PC-9 (cell line): ENCODE results near the gene MAP7D2. TPM values are rescaled to one million over a fixed set of nuclear protein-coding genes. Genes with fewer than 3 reads are reported as not detected.

Source experiments
- BruUV-seq: library from RNA; stranded (reverse); fragments of 400-500 nt; replicated peaks from 2 replicates; lab custom pipeline; 2021; lab: Mats Ljungman, UMichigan
- CTCF ChIA-PET: fragments of 300-600 bp; sonication (Branson Sonifier 250); formaldehyde crosslinking; loops from one replicate; lab custom pipeline; 2022; ENCODE audit warnings: antibody characterized with exemption; lab: Charles Lee
- POLR2A ChIA-PET: fragments of 300-600 bp; sonication (Branson Sonifier 250); formaldehyde crosslinking; loops from one replicate; lab custom pipeline; 2022; ENCODE audit warnings: antibody characterized with exemption; ENCODE audit not compliant: unreplicated experiment; lab: Charles Lee
- DNase-seq, 2 experiments: peaks; one replicate each; pipeline versions ENCODE4 v3.0.0 to v3.0.0-alpha.2; 2015 to 2022; ENCODE audit warnings: mixed read lengths in 1 of 2
- H2AFZ ChIP-seq: fragments of 200-600 bp; sonication (generic); 2 replicates; pipeline ENCODE4 v1.8.1; 2017; ENCODE audit warnings: antibody characterized with exemption
- H3F3A ChIP-seq: fragments of 200-600 bp; sonication (generic); 2 replicates; pipeline ENCODE4 v1.8.1; 2017; ENCODE audit warnings: antibody characterized with exemption, mild to moderate bottlenecking, low read depth; ENCODE audit not compliant: insufficient read depth
- H3K27ac ChIP-seq: fragments of 200-600 bp; sonication (generic); 2 replicates; pipeline ENCODE4 v1.6.1; 2016; ENCODE audit warnings: mixed run types
- H3K27me3 ChIP-seq: fragments of 200-600 bp; sonication (generic); 2 replicates; pipeline ENCODE4 v1.6.1; 2016; ENCODE audit warnings: low read depth, mixed run types; ENCODE audit not compliant: insufficient read depth
- H3K36me3 ChIP-seq: fragments of 200-600 bp; sonication (generic); 2 replicates; pipeline ENCODE4 v1.6.1; 2016; ENCODE audit warnings: low read depth, mixed run types
- H3K4me1 ChIP-seq: fragments of 200-600 bp; sonication (generic); replicated peaks from 2 replicates; pipeline ENCODE4 v1.6.1; 2016; ENCODE audit warnings: mixed run types; ENCODE audit not compliant: insufficient read depth
- H3K4me2 ChIP-seq: fragments of 200-600 bp; sonication (generic); 2 replicates; pipeline ENCODE4 v1.6.1; 2017; ENCODE audit warnings: mixed run types
- H3K4me3 ChIP-seq: fragments of 200-600 bp; sonication (generic); 2 replicates; pipeline ENCODE4 v1.6.1; 2016; ENCODE audit warnings: mixed run types
- H3K79me2 ChIP-seq: fragments of 200-600 bp; sonication (generic); 2 replicates; pipeline ENCODE4 v1.6.1; 2017; ENCODE audit warnings: low read depth, mixed run types
- H3K9me2 ChIP-seq: fragments of 200-600 bp; sonication (generic); 2 replicates; pipeline ENCODE4 v1.8.1; 2017; ENCODE audit warnings: mild to moderate bottlenecking; ENCODE audit not compliant: insufficient read depth
- H3K9me3 ChIP-seq: fragments of 200-600 bp; sonication (generic); 2 replicates; pipeline ENCODE4 v1.8.1; 2016; ENCODE audit warnings: low read depth; ENCODE audit not compliant: insufficient read depth
- H4K20me1 ChIP-seq: fragments of 200-600 bp; sonication (generic); 2 replicates; pipeline ENCODE4 v1.8.1; 2017; ENCODE audit not compliant: insufficient read depth
- EZH2 ChIP-seq: fragments of 200-600 bp; sonication (generic); IDR thresholded peaks from 2 replicates; pipeline ENCODE4 v1.8.0; 2017; ENCODE audit warnings: antibody characterized with exemption, low read depth
- intact Hi-C: fragments of 100-400 bp; cut with micrococcal nuclease; formaldehyde crosslinking; loops from one replicate; pipeline ENCODE4 v1.10.0; 2022; ENCODE audit not compliant: unreplicated experiment
- total RNA-seq: library from RNA; stranded (reverse); gene quantifications from 2 replicates; pipeline ENCODE4 v1.2.3, GENCODE V29; 2021
- TF ChIP-seq, protein P1 (sequence below): fragments of 200-600 bp; sonication (generic); conservative IDR thresholded peaks from 2 replicates; pipeline ENCODE4 v1.6.1; 2017; ENCODE audit warnings: mixed run types, antibody characterized with exemption, mild to moderate bottlenecking, moderate library complexity

Gene MAP7D2
- total RNA-seq, 1 experiment from 2014 or later: not detected

DNA sequence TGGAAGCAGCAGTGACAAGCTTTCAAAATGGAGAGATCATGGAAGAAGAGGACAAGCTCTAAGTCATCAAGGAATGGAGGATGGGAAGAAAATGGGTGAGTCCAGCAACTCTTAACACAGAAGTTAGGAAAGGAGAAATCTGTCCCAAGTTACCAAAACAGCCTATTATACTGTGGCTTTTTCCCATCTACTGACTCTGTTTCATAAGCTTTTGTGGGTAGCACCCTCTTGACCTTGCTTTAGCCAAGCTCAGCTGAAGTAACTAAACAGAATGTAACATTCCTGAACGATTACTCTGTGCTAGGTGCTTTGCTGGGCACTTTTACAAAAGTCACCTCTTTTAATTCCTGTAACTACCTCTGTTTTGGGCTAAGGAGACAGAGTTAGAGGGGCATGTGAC is 54.9 kb downstream of the MAP7D2 start:
- Histone ChIP-seq H2AFZ (no peak overlapping the region), H3K4me3 (no peak overlapping the region), H3K79me2 (no peaks in the 10 kb centered on the region), H3F3A (no peaks in the 10 kb centered on the region; the same call in 1 of the 2 replicates), H3K4me2 (peak overlapping the region; percentile 28; the same call in 1 of the 2 replicates), H3K27me3 (no peaks in the 10 kb centered on the region), H3K4me1 (peaks cover 26% of the 10 kb centered on the region), H3K9me3 (no peaks in the 10 kb centered on the region), H3K27ac (no peak overlapping the region), H3K9me2 (no peaks in the 10 kb centered on the region), H4K20me1 (no peaks in the 10 kb centered on the region), H3K36me3 (no peaks in the 10 kb centered on the region)
- intact Hi-C loops: no loop called here
- peak in 1 of 2 experiments; percentile 39 for DNase-seq
- BruUV-seq: no TSS peak
- TF ChIP-seq, protein P1, sequence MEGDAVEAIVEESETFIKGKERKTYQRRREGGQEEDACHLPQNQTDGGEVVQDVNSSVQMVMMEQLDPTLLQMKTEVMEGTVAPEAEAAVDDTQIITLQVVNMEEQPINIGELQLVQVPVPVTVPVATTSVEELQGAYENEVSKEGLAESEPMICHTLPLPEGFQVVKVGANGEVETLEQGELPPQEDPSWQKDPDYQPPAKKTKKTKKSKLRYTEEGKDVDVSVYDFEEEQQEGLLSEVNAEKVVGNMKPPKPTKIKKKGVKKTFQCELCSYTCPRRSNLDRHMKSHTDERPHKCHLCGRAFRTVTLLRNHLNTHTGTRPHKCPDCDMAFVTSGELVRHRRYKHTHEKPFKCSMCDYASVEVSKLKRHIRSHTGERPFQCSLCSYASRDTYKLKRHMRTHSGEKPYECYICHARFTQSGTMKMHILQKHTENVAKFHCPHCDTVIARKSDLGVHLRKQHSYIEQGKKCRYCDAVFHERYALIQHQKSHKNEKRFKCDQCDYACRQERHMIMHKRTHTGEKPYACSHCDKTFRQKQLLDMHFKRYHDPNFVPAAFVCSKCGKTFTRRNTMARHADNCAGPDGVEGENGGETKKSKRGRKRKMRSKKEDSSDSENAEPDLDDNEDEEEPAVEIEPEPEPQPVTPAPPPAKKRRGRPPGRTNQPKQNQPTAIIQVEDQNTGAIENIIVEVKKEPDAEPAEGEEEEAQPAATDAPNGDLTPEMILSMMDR: no peak
- no peak for TF ChIP-seq EZH2
- ChIA-PET POLR2A (interaction anchor here (0.6 kb wide), 1 partner anchor 152 kb away, joined by 9 read pairs; no protein-coding TSS in a partner anchor), CTCF (interaction anchor here (1.0 kb wide), 1 partner anchor 157 kb away, joined by 3 read pairs; no protein-coding TSS in a partner anchor)

DNA sequence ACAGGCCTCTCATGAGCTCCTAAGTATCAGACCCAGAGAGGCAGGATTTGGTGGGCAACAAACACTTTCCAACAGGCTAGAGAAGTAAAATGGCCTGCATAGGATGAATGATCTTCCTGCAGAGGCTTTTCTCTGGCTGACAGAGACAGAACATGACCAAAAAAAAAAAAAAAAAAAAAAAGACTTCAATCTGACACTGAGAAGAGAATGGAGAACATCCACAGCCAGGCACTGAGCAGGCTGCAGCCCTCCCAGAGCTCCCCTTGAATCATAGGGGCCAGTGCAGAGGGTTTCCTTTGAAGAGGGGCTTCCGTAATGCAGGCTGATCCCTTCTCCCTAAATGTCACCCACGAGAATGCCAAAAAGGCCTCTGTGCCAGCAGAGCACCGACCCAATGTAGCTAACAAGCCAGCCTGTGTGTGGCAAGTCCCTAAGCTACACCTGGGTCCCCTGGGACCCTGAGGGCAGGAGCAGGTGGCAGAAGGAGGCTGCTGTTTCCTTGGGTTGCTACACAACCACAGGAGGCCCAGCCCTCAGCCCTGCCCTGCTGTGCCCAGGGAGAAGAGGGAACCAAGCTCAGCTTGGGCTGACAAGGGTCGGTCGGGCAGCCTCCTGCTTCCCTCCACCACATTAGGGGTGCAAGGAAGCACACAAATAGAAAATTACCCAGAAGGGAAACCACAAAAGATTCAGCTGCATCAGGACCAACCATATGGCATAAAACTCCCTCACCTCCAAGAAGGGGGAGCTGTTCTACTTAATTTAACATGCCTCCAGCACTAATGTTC is 55.6 kb downstream of the MAP7D2 start:
- intact Hi-C loops: no loop called here
- no peaks in the 10 kb centered on the region for H3K27me3 ChIP-seq
- H3F3A ChIP-seq: no peaks in the 10 kb centered on the region; the same call in 1 of the 2 replicates
- H3K36me3 ChIP-seq: no peaks in the 10 kb centered on the region
- CTCF ChIA-PET: interaction anchor here (0.7 to 1.0 kb wide), 2 partner anchors 10 to 157 kb away, joined by 3 to 7 read pairs; no protein-coding TSS in a partner anchor
- TF ChIP-seq, protein P1: no peak
- no peak for TF ChIP-seq EZH2
- BruUV-seq: no TSS peak
- DNase-seq: no peak
- POLR2A ChIA-PET: no interaction called here
- H3K4me1 ChIP-seq: peaks cover 23% of the 10 kb centered on the region
- no peak overlapping the region for H3K4me3 ChIP-seq
- H2AFZ ChIP-seq: no peak overlapping the region
- no peaks in the 10 kb centered on the region for H4K20me1 ChIP-seq
- H3K9me2 ChIP-seq: no peaks in the 10 kb centered on the region
- no peak overlapping the region for H3K27ac ChIP-seq
- H3K4me2 ChIP-seq: 0 out of 2 replicates have a peak overlapping the region, but pooled peaks have one; percentile 28
- no peaks in the 10 kb centered on the region for H3K79me2 ChIP-seq
- no peaks in the 10 kb centered on the region for H3K9me3 ChIP-seq

DNA sequence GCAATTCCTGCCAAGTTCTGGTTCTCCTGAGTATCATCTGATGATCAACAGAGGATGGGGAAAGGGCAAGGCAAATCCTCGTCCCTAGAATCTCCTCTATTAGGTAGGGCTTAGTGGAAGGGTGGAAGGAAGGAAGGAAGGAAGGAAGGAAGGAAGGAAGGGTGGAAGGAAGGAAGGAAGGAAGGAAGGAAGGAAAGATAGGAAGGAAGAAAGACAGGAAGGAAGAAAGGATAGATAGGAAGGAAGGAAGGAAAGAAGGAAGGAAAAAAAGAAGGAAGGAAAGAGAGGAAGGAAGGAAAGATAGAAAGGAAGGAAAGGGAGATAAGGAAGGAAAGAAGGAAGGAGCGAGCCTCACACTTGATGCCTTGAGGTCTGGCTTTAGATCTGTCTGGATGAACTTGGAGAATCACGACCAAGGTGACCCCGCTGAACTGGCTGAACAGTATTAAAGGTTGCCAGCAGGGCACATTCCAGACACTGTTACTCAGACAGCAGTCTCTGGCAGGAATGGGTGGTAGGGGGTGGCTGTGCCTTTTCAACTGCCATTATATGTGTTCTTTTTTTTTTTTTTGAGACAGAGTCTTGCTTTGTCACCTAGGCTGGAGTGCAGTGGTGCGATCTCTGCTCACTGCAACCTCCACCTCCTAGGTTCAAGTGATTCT is 57.1 kb downstream of the MAP7D2 start:
- ChIA-PET CTCF (no interaction called here), POLR2A (no interaction called here)
- no peaks in the 10 kb centered on the region for H3K79me2 ChIP-seq
- no peak for TF ChIP-seq EZH2
- TF ChIP-seq, protein P1: no peak
- no peaks in the 10 kb centered on the region for H4K20me1 ChIP-seq
- H2AFZ ChIP-seq: no peak overlapping the region
- H3K4me2 ChIP-seq: peak overlapping the region; percentile 13; the same call in 1 of the 2 replicates
- DNase-seq: peak in 1 of 2 experiments; percentile 49
- no peaks in the 10 kb centered on the region; the same call in 1 of the 2 replicates for H3F3A ChIP-seq
- H3K36me3 ChIP-seq: no peaks in the 10 kb centered on the region
- H3K27me3 ChIP-seq: no peaks in the 10 kb centered on the region
- no peaks in the 10 kb centered on the region for H3K9me2 ChIP-seq
- H3K27ac ChIP-seq: no peak overlapping the region
- no peaks in the 10 kb centered on the region for H3K9me3 ChIP-seq
- H3K4me1 ChIP-seq: peaks cover 23% of the 10 kb centered on the region
- H3K4me3 ChIP-seq: no peak overlapping the region
- intact Hi-C loops: no loop called here
- BruUV-seq: no TSS peak
